ACHN (cell line): ENCODE data around the gene LIN28B.
"Not testable (repeated sequence)": the region's sequence is repeated elsewhere in the genome, so short reads cannot be mapped to it uniquely, and the experiment has no call there.

ENCODE experiments used
- DNase-seq: peaks from one replicate; pipeline ENCODE4 v3.0.0-alpha.2; 2015
- in situ Hi-C: cut with HindIII; loops from 2 replicates; pipeline ENCODE4 v1.10.0; 2017; ENCODE audit warnings: low sequenced_read_pairs, low pct_ligation_motif_present, low pct_unique_long_range_greater_than_20kb

The LIN28B gene

DNA sequence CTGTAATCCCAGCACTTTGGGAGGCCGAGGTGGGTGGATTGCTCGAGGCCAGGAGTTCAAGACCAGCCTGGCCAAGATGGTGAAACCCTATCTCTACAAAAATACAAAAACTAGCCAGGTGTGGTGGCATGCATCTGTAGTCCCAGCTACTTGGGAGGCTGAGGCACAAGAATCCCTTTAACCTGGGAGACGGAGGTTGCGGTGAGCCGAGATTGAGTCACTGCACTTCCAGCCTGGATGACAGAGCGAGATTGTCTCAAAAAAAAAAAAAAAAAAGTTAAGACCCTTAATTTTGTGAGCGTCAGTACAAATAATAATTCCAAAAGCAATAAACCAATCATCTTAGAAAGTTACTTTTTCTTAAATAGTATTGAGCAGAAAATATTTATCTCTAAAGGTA, 36.7 kb downstream of the LIN28B start:
- DNase-seq, in situ Hi-C loops: not testable (repeated sequence)

DNA sequence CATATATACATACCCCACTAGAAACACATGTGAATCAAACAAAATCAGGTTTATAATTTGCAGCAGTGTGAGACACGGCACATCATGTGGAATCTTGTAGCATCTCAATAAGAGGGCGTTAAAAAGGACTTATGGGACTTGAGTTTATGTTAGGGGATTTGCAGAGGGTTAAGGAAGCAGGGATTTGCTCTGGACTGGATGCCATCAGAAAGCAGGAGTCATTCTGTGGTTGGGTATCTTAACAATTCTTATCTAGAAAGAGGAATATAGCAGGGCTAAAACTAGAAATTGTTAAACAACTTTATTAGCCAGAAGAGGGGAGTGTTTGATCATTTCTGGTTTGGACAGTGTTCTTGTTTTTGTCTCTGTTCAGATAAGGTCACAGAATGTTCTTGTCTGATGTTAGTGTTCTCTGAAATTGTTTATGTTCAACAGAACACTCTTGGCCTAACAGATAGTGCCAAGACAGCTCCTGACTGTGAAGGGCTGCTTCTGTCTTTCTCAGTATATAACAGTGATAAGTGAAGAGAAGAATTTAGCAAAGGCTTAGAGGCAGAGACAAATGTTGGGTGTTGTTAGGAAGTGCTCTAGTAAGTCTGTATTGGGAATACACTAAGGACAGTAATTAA, 39.2 kb downstream of the LIN28B start:
- peak; percentile 1 for DNase-seq
- in situ Hi-C loops, result no loop called here

DNA sequence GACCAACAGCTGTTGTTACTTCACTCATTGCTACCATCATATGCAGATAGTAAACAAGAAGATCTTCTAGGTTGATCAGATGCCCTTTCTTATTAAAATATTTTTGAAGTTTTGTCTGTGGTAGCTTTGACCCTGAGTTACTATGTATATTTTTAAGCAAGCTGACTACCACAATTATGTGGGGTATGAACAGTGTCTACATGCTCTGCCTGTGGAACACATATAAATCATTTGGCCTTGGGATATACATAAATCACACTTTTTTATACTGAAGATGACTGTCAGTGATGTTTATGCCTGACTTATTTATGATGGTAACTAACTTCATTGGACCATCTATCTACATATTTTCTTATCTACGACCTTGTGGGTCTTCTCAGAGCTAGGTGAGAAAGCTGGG, 44.2 kb downstream of the LIN28B start:
- DNase-seq, result no peak
- in situ Hi-C loops, result no loop called here

DNA sequence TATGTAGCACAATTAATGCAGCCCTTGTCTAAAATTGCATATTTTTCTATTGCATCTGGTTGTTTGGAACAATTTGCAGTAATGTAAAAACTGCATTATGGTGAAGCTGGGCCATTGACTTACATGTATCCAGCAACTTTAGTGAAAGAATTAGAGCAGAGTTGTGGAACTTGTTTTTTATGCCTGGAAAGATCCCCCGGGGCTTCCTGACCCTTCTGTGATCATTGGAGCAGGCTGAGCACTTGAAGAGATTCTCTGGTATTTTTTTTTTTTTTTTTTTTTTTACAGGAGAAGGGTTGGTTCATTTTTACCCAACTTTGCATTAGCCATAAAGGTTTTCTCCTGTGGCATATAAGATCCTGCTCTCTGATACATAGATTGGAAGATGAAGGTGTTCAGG, 45.0 kb downstream of the LIN28B start:
- DNase-seq, result no peak
- in situ Hi-C loops, result no loop called here

DNA sequence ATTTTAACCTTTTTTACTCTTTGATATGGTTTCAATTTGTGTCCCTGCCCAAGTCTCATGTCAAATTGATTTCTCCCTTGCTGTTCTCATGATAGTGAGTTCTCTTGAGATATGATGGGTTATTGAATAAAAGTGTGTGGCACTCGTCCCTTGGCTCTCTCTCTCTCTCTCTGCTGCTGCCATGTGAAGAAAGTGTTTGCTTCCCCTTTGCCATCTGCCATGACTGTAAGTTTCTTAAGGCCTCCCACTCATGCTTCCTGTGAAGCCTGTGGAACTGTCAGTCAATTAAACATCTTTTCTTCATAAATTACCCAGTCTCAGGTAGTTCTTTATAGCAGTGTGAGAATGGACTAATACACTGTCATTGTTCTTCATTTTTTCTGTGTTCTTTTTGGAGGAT, 48.5 kb downstream of the LIN28B start:
- in situ Hi-C loops, result no loop called here
- no peak for DNase-seq

DNA sequence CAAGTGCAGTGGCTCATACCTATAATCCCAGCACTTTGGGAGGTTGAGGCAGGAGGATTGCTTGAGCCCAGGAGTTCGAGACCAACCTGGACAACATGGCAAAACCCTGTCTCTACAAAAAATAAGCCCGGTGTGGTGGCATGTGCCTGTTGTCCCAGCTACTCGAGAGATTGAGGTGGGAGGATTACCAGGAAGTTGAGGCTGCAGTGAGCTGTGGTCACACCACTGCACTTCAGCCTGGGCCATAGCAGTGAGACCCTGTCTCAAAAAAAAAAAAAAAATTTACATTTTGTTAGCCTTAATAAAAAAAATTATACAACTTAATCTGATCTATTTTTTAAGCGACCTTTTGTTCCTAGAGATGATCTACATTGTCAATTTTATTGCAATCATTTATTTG, 56.6 kb downstream of the LIN28B start:
- DNase-seq, in situ Hi-C loops: not testable (repeated sequence)

DNA sequence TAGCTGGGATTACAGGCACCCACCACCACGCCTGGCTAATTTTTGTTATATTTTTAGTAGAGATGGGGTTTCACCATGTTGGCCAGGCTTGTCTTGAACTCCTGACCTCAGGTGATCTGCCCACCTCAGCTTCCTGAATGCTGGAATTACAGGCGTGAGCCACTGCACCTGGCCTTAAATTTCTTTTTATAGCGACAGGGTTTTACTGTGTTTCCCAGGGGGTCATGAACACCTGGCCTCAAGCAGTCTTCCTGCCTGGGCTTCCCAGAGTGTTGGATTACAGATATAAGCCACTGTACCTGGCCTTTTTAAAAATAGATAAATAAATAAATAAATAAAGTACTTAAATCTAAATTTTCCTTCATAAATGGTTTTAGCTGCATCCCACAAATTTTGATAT, 57.5 kb downstream of the LIN28B start:
- in situ Hi-C loops, result no loop called here
- DNase-seq, result no peak

DNA sequence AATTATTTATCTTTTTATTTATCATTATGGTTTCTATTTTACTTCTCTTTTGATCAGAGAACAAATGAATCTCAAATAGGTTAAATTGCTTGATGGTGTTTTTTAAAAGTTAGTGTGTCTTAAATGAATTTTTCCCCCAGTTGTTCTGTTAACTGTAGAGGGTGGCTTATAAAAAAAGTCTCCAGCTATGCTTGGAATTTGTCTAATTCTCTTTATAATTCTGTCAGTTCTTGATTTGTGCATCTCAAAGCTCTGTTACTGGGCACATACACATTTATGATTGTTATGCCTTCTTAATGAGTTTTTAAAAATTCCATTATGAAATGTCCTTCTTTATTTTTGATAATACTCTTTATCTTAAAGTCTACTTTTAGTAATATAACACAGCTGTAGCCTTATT, 58.0 kb downstream of the LIN28B start:
- no peak for DNase-seq
- in situ Hi-C loops, result no loop called here

DNA sequence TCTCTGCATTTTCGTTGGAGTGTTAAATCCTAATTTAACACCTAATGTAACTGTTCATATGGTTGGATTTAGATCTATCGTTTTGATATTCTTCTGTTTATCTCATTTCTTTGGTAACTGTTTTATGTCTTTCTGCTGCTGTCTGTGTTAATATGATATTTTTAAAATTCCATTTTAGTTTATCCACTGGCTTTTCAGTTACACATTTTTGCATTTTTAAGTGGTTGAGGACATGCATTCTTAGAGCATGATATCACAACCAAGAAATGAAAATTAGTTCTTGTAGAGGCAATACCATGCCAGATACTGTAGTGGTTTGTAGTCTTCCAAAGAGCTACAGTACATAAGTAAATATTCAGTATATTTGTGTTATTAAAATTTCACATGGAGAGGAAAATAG, 58.6 kb downstream of the LIN28B start:
- in situ Hi-C loops, result no loop called here
- peak; percentile 24 for DNase-seq

DNA sequence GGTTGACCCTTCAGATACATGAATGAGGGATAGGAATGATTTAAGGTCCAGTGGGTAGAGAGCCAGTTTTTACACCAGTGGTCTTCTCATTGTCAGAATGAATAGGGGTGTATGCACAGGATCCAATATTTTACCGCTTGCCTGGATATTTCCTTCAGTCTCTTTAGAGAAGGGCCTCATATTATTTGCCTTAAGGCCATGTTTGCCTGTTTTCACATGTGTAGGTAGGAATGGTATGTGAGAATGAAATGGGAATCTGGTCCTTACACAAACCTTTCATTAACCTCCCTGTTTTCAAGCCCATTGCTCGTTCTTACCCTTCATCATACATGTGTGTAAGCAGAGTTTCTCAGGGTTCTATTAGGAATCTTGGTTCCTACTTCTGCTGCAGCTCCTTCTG, 62.4 kb downstream of the LIN28B start:
- in situ Hi-C loops, result no loop called here
- DNase-seq, result no peak

DNA sequence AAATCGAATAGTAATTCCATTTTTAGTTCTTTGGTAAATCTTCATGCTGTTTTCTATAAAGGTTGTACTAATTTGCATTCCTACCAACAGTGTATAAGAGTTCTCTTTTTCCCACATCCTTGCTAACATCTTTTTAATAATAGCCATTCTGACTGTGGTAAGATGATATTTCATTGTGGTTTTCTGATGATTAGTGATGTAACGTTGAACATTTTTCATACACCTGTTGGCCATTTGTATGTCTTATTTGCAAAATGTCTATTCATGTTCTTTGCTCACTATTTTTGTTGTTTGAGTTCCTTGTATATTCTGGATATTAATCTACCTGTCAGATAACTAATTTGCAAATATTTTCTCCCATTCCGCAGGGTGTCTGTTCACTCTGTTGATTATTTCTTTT, 64.5 kb downstream of the LIN28B start:
- no peak for DNase-seq
- in situ Hi-C loops, result no loop called here

DNA sequence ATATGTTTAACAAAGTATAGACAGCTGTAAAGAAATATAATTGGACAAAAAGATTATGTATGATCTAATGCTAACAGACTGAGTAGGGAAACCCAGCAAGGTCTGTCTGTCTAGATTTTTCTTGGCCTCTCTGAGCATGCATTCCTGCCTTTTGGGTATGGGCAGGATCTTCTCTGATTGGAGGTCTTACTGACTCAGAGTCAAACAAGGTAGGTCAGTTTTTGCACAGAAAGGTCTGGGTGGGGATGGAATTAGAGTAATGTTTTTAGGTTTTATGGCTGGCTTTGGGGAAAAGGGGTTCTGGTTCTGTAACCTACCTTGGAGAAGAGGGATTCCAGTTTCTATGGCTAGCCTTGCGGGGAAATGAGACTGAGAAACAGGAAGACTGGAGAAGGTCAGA, 65.5 kb downstream of the LIN28B start:
- in situ Hi-C loops, result no loop called here
- no peak for DNase-seq

DNA sequence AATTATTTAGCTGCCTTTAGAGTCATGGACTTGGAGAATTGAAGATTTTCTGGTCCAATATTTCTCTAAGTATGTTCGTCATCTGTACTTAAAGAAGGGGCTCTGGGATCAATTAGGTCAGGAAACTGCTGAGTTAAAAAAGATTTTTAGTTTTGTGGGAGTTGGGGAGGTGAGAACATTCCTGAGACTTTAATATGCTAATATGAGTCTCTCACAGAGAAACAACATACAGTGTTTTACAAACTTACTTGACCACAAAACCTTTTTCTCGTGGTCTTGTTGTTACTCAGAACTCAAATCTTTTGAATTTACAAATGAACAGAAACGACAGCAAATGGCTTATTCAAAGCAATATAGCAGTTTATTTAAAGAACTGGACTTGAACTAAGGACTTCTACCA, 67.9 kb downstream of the LIN28B start:
- in situ Hi-C loops, result no loop called here

DNA sequence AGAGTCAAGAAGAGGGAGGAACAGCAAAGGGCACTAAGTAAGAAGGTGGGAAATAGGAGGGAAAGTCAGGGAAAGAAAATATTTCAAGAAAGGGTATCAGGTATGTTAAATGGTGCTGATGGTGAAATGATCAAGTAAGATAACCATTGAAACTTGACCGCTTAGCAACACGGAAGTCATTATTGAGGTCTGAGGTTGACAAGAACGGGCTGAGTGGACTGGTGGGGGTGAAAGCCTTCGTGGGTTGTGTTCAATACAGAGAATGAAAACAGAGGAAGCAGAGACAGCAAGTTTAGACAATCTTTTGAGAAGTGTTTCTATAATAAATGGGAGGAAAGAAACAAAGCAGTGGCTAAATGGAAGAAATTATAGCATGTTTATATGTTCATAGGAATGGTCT, 72.0 kb downstream of the LIN28B start:
- in situ Hi-C loops, result no loop called here
- DNase-seq, result no peak

More for the DNA sequence above, 67.9 kb downstream of the LIN28B start:
- DNase-seq, result no peak

DNA sequence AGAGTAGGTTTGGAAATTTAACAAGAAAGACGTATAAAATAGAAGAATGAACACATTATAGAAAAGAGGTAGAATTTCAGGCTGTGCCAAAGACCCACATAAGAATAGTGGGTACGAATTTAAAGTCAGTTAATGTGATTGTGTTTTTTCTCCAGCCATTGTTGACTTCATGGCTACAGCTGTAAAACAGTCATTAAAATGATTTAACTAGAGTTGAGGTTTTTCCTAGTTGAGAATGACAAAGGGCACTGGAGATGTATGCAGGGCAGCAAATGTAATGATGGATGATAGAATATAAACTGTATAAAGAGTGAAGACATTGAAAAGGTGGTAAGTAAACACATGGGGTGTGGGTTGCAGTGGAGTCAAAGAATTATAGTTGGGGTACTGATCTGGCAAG, 72.7 kb downstream of the LIN28B start:
- in situ Hi-C loops, result no loop called here
- no peak for DNase-seq

DNA sequence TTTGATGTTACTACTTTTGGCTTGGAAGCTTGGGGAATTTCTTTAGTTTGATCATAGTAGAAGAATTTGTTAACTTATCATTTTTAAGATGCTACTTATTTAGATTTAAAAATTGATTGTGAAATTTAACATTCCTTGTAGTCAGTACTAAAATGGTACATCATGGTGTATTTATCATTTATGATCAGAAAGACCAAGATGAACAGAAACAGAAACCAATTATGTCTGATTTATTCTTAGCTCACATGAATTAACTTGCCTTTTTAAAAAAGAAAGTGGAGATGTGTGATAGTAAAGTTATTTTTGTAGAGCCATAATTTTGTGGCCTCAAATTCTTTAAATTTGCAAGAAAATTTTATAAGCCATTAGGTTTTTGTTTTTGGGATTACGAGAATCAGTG, 77.6 kb downstream of the LIN28B start:
- no peak for DNase-seq
- in situ Hi-C loops, result no loop called here

DNA sequence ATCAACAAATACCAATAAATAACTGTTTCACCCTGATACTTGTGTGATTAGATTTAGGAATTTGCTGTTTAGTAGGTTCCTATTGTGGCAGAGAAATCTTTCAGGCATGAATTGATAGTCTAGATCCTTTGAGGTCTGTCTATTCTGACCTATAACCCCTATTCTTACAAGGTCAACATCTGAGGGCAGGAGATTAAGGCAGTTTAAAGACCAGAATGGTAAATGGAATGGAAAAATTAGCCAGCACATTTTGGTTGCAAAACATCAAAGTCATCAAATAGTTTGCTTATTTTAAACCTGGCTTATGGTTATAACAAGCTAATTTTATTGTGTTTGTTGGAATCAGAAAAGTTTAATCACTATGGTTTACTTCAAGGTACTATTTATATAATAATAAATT, 78.4 kb downstream of the LIN28B start:
- in situ Hi-C loops, result no loop called here
- DNase-seq, result no peak

DNA sequence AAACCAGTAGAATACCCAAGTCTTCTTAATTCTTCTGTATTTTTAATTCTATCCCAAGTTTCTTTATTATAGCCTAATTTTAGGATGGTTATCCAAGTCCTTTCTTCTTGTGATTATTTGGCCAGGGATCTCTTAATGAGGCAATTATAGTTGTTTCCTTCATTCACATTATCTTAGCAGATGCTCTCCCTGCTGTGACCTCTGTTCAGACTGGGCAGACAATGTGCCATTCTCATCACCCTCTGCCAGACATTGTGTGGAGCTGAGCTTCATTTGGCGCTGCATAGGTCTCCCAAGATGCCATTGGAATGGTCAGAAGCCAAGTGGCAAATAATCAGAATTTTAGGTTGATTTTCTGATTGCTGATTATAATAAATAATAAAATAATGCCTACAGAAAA, 79.4 kb downstream of the LIN28B start:
- DNase-seq, result no peak
- in situ Hi-C loops, result no loop called here

DNA sequence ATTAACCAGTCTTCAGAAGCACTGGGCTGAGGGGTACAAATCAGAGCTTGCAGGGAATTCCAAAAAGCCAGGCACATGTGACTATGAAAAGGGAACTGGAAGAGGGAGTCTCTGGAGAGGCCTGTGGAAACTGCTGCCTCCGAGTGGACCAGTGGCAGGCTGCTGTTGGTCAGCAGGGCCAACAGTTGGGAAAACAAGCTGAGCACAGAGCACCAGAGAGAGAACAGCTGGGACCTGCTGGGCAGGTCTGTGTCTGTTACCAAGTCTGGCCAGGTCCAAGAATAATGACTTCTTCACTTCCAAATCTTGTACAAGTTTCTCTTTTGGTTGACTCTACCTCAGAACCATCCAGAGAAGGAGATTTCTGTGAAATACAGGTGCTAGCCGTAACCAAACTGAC, 81.4 kb downstream of the LIN28B start:
- in situ Hi-C loops, result no loop called here
- DNase-seq, result no peak

DNA sequence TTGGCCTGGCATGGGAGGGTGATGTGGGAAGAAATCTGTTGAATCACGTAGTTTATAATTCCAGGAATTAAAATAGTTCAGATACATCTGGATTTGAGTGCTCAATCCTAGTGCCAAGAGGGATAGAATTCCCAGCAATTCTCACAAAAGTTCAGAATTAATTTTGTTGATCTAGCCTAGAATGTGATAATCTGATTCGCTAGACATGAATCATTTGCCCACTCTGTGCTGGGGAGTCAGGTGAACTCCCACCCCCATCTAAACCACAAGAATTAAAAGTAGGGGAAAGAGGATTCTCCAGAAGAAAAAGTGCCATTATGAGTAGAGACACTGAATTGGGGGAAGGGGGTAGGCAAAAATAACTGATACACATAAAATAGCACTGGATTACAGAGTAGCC, 85.0 kb downstream of the LIN28B start:
- no peak for DNase-seq
- in situ Hi-C loops, result no loop called here

DNA sequence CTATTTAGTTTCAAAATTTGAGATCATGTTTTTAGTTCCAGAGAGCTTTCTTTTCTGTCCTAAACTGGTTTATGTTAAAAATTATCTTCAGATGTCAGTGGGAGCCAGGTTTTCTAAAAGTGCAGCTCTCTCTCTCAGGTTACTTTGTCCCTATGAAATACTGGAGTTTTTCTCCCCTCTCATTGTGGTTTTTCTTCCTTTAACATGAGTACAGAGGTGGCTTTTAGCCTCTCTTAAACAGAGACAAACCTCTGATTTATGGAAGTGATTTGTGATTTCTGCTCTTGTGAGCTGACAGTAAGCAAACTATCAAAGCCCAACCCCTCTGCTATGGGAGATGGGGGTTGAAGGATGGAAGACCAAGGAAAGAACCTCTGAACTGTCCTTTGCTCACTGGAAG, 85.7 kb downstream of the LIN28B start:
- no peak for DNase-seq
- in situ Hi-C loops, result no loop called here
